ENCODE data around the gene NUAK2. TPM values are rescaled to one million over a fixed set of nuclear protein-coding genes. Genes with fewer than 3 reads are reported as not detected.
A peak's percentile ranks its signal among the peaks of the same experiment; 100 is the strongest.

Gene NUAK2
- polyA plus RNA-seq, 3 donors from 2014 or later, result 6.3 to 26.4 (median 6.6) TPM

GRCh38 chr1:205267306-205267902, 54.1 kb downstream of the NUAK2 start:
- peaks cover 0 to 2% (median 1%) of the 10 kb centered on the region in 3 donors for H3K27me3 Mint-ChIP-seq (ENCODE audit: low read depth in 3 of 3)
- DNase-seq, result no peak
- peaks cover 6 to 7% of the 10 kb centered on the region in 2 donors for H3K4me1 Mint-ChIP-seq
- no peak overlapping the region for H3K27ac Mint-ChIP-seq
- no peak overlapping the region for H3K4me3 Mint-ChIP-seq
- no peaks in the 10 kb centered on the region for H3K36me3 Mint-ChIP-seq
- no peaks in the 10 kb centered on the region for H3K9me3 Mint-ChIP-seq

DNA sequence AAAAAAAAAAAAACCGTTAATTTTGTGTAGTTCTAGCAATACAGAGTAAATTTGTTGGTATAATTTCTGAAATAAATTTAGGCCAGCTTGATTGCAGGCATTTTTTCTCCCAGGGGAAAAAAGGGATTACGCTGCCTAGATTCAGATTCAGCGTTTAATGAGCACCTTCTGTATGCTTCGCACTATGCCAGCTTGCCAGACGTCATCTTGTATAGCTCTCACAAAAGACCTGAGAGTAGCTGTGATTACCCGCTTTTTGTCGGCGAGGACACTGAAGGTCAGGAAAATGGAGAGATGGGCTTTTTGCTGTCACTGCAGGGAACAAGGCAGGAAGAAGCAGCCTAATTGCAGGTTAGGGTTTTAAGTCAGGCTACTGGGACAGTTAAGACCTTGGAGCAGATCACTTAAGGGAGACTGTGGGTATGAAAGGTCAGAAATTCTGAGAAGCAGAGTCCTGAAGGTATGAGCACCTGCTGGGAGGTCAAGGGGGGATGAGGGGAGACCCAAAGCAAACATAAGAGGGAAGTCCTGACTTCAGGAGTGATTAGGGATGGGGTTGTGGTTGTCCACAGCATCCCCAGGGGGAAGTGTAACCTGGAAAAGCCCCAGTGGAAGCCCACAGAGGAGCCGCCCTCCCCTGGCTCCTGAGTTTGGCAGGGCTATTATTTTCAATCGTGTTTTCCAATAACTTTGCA, 54.8 kb downstream of the NUAK2 start:
- Mint-ChIP-seq H3K27ac (no peak overlapping the region), H3K4me1 (peaks cover 6 to 7% of the 10 kb centered on the region in 2 donors), H3K4me3 (no peak overlapping the region), H3K27me3 (ENCODE audit: low read depth in 3 of 3) (peaks cover 0 to 2% (median 2%) of the 10 kb centered on the region in 3 donors), H3K36me3 (no peaks in the 10 kb centered on the region), H3K9me3 (no peaks in the 10 kb centered on the region)
- DNase-seq, result no peak

- DNase-seq, result no peak
- Mint-ChIP-seq H3K4me1 (peaks cover 6 to 7% of the 10 kb centered on the region in 2 donors), H3K36me3 (no peaks in the 10 kb centered on the region), H3K4me3 (no peak overlapping the region), H3K27ac (no peak overlapping the region), H3K9me3 (no peaks in the 10 kb centered on the region), H3K27me3 (ENCODE audit: low read depth in 3 of 3) (peaks cover 2% of the 10 kb centered on the region in 3 donors)
These were observed 57.9 kb downstream of the NUAK2 start for GRCh38 chr1:205263580-205264190.

DNA sequence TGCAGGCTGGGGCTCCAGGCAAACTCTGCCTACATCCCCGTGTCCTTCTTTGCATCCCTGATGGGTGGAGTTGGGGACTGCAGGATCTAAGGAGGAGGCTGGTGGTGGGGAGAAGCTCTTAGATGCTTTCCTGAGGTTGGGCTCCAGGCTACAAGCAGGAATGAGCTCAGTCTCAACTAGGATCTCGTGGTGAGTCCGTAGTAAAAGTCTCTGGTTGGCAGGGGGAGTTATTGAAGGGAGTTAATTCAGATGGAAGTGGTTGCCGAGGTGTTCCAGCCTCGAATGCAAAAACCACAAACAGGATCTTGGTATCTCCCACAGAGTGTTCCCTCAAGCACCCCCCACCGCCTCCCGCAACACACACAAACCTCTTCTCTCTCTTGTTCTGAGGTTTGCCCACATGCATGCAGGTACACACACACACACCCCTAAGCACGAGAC, 58.8 kb downstream of the NUAK2 start:
- H3K4me3 Mint-ChIP-seq, result no peak overlapping the region
- peaks cover 6 to 7% of the 10 kb centered on the region in 2 donors for H3K4me1 Mint-ChIP-seq
- peaks cover 0 to 2% (median 2%) of the 10 kb centered on the region in 3 donors for H3K27me3 Mint-ChIP-seq (ENCODE audit: low read depth in 3 of 3)
- H3K9me3 Mint-ChIP-seq, result no peaks in the 10 kb centered on the region
- no peaks in the 10 kb centered on the region for H3K36me3 Mint-ChIP-seq
- DNase-seq, result no peak
- no peak overlapping the region for H3K27ac Mint-ChIP-seq

- DNase-seq, result no peak
- no peaks in the 10 kb centered on the region for H3K36me3 Mint-ChIP-seq
- H3K4me1 Mint-ChIP-seq, result peaks cover 4 to 7% of the 10 kb centered on the region in 2 donors
- H3K4me3 Mint-ChIP-seq, result no peak overlapping the region
- H3K9me3 Mint-ChIP-seq, result no peaks in the 10 kb centered on the region
- no peak overlapping the region for H3K27ac Mint-ChIP-seq
- H3K27me3 Mint-ChIP-seq (ENCODE audit: low read depth in 3 of 3), result peaks cover under 1 to 2% (median 2%) of the 10 kb centered on the region in 3 donors
These were observed 59.4 kb downstream of the NUAK2 start for GRCh38 chr1:205261946-205262691.

GRCh38 chr1:205260948-205261732, 60.4 kb downstream of the NUAK2 start:
- H3K4me3 Mint-ChIP-seq, result no peak overlapping the region
- H3K36me3 Mint-ChIP-seq, result no peaks in the 10 kb centered on the region
- no peak for DNase-seq
- no peak overlapping the region for H3K27ac Mint-ChIP-seq
- peaks cover 1 to 2% (median 2%) of the 10 kb centered on the region in 3 donors for H3K27me3 Mint-ChIP-seq (ENCODE audit: low read depth in 3 of 3)
- peaks cover 4 to 7% of the 10 kb centered on the region in 2 donors for H3K4me1 Mint-ChIP-seq
- no peaks in the 10 kb centered on the region for H3K9me3 Mint-ChIP-seq

- H3K4me1 Mint-ChIP-seq, result peaks cover 4 to 7% of the 10 kb centered on the region in 2 donors
- DNase-seq, result no peak
- no peaks in the 10 kb centered on the region for H3K9me3 Mint-ChIP-seq
- H3K27ac Mint-ChIP-seq, result no peak overlapping the region
- H3K36me3 Mint-ChIP-seq, result no peaks in the 10 kb centered on the region
- no peak overlapping the region for H3K4me3 Mint-ChIP-seq
- peaks cover 2 to 3% (median 2%) of the 10 kb centered on the region in 3 donors for H3K27me3 Mint-ChIP-seq (ENCODE audit: low read depth in 3 of 3)
These were observed 61.5 kb downstream of the NUAK2 start for GRCh38 chr1:205259998-205260397.

DNA sequence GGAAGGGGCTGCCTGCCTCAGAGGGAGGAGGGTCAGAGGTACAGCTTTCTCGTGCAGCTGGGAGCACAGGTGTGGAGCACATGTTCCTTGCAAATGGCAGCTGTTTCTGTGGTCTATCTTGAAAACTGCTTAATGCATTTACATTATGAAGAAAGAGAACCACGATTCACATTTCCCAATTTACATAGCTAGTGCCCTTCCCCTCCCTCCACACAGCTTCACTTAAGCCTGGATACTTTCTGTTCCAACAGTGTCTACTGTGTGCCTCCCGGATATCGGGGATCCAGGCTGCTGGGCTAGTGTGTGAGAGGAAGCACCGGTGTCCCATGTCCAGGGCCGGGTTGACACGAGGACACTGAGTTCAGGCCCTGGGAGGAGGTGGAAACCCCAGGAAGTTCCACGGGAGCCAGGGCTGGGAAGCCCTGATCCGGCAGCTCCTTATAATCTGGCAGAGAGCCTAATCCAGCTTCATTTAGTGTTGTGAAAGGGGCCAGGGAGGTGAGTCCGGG, 62.2 kb downstream of the NUAK2 start:
- DNase-seq, result no peak
- Mint-ChIP-seq H3K36me3 (no peaks in the 10 kb centered on the region), H3K4me1 (peaks cover 4 to 7% of the 10 kb centered on the region in 2 donors), H3K27me3 (ENCODE audit: low read depth in 3 of 3) (peaks cover 2 to 3% (median 2%) of the 10 kb centered on the region in 3 donors), H3K27ac (no peak overlapping the region), H3K4me3 (no peak overlapping the region), H3K9me3 (no peaks in the 10 kb centered on the region)

- peaks cover 4 to 7% of the 10 kb centered on the region in 2 donors for H3K4me1 Mint-ChIP-seq
- H3K27ac Mint-ChIP-seq, result no peak overlapping the region
- DNase-seq, result no peak
- peaks cover 2 to 3% (median 3%) of the 10 kb centered on the region in 3 donors for H3K27me3 Mint-ChIP-seq (ENCODE audit: low read depth in 3 of 3)
- no peaks in the 10 kb centered on the region for H3K9me3 Mint-ChIP-seq
- no peak overlapping the region for H3K4me3 Mint-ChIP-seq
- H3K36me3 Mint-ChIP-seq, result no peaks in the 10 kb centered on the region
These were observed 62.8 kb downstream of the NUAK2 start for GRCh38 chr1:205258719-205259118.

- Mint-ChIP-seq H3K4me3 (no peak overlapping the region), H3K27ac (no peak overlapping the region), H3K4me1 (peaks cover 4 to 7% of the 10 kb centered on the region in 2 donors), H3K36me3 (no peaks in the 10 kb centered on the region), H3K9me3 (no peaks in the 10 kb centered on the region), H3K27me3 (ENCODE audit: low read depth in 3 of 3) (peaks cover 2 to 3% (median 3%) of the 10 kb centered on the region in 3 donors)
- no peak for DNase-seq
These were observed 63.3 kb downstream of the NUAK2 start for GRCh38 chr1:205258261-205258691.

- Mint-ChIP-seq H3K4me1 (peaks cover under 1 to 3% of the 10 kb centered on the region in 2 donors), H3K9me3 (no peaks in the 10 kb centered on the region), H3K27ac (peak overlapping the region in 1 of 6 donors; percentile 71), H3K27me3 (ENCODE audit: low read depth in 3 of 3) (peaks cover 2 to 5% (median 3%) of the 10 kb centered on the region in 3 donors), H3K4me3 (no peak overlapping the region), H3K36me3 (no peaks in the 10 kb centered on the region)
- no peak for DNase-seq
These were observed 63.8 kb downstream of the NUAK2 start for GRCh38 chr1:205257735-205258134.

DNA sequence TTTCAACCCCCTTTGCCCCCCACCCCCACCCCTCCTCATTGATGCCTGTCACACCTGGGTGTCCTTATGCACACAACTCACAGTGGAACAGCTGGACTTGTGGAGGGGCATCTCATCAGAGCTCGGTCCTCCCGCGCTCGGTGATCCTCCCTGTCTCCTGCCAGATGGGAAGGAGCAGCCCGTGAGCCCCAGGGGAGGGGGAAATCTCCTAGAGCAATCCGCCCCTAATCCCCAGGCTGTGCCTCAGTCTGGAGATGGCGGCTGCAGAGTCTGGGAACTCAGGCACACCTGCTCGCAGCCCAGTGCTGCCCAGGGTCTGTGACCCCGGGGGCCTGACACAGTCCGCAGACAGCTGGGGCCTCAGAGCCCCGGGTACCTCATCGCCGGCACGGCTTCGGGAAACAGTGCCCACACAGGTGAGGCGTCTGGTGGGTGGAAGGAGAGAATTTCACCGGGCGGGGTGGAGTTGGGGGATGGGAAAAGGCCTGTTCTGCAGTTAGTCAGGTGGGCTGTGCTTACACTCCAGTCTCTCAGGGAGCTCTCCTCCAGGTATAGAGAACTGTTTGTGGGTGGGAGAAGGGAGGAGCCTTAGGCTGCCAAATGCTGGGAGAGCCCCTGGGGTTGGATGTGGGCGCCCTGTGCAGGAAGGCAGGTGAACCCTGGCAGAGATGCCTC, 64.5 kb downstream of the NUAK2 start:
- H3K9me3 Mint-ChIP-seq, result no peaks in the 10 kb centered on the region
- H3K27me3 Mint-ChIP-seq (ENCODE audit: low read depth in 3 of 3), result peaks cover 1 to 5% (median 2%) of the 10 kb centered on the region in 3 donors
- no peak for DNase-seq
- H3K4me3 Mint-ChIP-seq, result no peak overlapping the region
- H3K36me3 Mint-ChIP-seq, result no peaks in the 10 kb centered on the region
- H3K27ac Mint-ChIP-seq, result no peak overlapping the region
- no peaks in the 10 kb centered on the region for H3K4me1 Mint-ChIP-seq
